Myocyte (in vitro differentiated cells): ENCODE measurements around the gene TMX3. TPM values are rescaled to one million over a fixed set of nuclear protein-coding genes. Genes with fewer than 3 reads are reported as not detected.

Source experiments
- total RNA-seq: library from RNA; depleted of rRNA; stranded (reverse); fragments of >200 nt; gene quantifications from 2 replicates; pipeline ENCODE4 v1.2.3, GENCODE V29; 2014

TMX3 gene
- total RNA-seq, 1 donor from 2014 or later = 96.9 TPM

Other genes starting within 250 kb of the TMX3 start
- gene CCDC102B, start 83.0 kb upstream of the TMX3 start, total RNA-seq = 22.1 and 43.3 TPM in 2 replicates